OCI-LY7 (cell line): ENCODE data around the gene ZPR1. TPM values are rescaled to one million over a fixed set of nuclear protein-coding genes. Genes with fewer than 3 reads are reported as not detected.

Source experiments
- BruUV-seq: library from RNA; stranded (reverse); fragments of 400-500 nt; replicated peaks from 2 replicates; lab custom pipeline; 2021; lab: Mats Ljungman, UMichigan
- CTCF ChIA-PET: fragments of 300-600 bp; sonication (Branson Sonifier 250); formaldehyde crosslinking; loops from one replicate; lab custom pipeline; 2022; ENCODE audit warnings: antibody characterized with exemption; ENCODE audit not compliant: unreplicated experiment; lab: Charles Lee
- POLR2A ChIA-PET: fragments of 300-600 bp; sonication (Branson Sonifier 250); formaldehyde crosslinking; loops from one replicate; lab custom pipeline; 2022; ENCODE audit warnings: antibody characterized with exemption; lab: Charles Lee
- DNase-seq: peaks from one replicate; pipeline ENCODE4 v3.0.0-alpha.2; 2015; ENCODE audit warnings: low spot score
- H2AFZ ChIP-seq: fragments of 200-600 bp; sonication (generic), shearing (Covaris generic); 2 replicates; pipeline ENCODE4 v1.6.1; 2014; ENCODE audit warnings: mild to moderate bottlenecking, antibody characterized with exemption, low read length, moderate library complexity
- H3K27ac ChIP-seq: fragments of 200-600 bp; sonication (generic); 2 replicates; pipeline ENCODE4 v1.5.1; 2014; ENCODE audit warnings: mixed run types, low read depth, mild to moderate bottlenecking, moderate library complexity, low read length, inconsistent platforms; ENCODE audit not compliant: poor library complexity, severe bottlenecking
- H3K36me3 ChIP-seq: fragments of 200-600 bp; sonication (generic); 2 replicates; pipeline ENCODE4 v1.6.1; 2014; ENCODE audit warnings: mild to moderate bottlenecking, antibody characterized with exemption, low read length, moderate library complexity, mixed read lengths; ENCODE audit not compliant: insufficient read depth
- H3K4me1 ChIP-seq: fragments of 200-600 bp; sonication (generic); 2 replicates; pipeline ENCODE4 v1.5.1; 2014; ENCODE audit warnings: mild to moderate bottlenecking, low read length; ENCODE audit not compliant: insufficient read depth, poor library complexity, severe bottlenecking
- H3K4me2 ChIP-seq: fragments of 200-600 bp; sonication (generic); 2 replicates; pipeline ENCODE4 v1.6.1; 2014; ENCODE audit warnings: mild to moderate bottlenecking, low read length
- H3K4me3 ChIP-seq: fragments of 200-600 bp; sonication (generic); 2 replicates; pipeline ENCODE4 v1.5.1; 2014; ENCODE audit warnings: mild to moderate bottlenecking, low read depth, low read length; ENCODE audit not compliant: poor library complexity, severe bottlenecking
- H3K79me2 ChIP-seq: fragments of 200-600 bp; sonication (generic); 2 replicates; pipeline ENCODE4 v1.6.1; 2016; ENCODE audit warnings: low read depth, mild to moderate bottlenecking, low read length, moderate library complexity, mixed read lengths; ENCODE audit not compliant: insufficient read depth
- H3K9me2 ChIP-seq: fragments of 200-600 bp; sonication (generic); 2 replicates; pipeline ENCODE4 v1.6.1; 2016; ENCODE audit warnings: mild to moderate bottlenecking, low read length, mixed read lengths; ENCODE audit not compliant: insufficient read depth
- H3K9me3 ChIP-seq: fragments of 200-600 bp; sonication (generic); 2 replicates; pipeline ENCODE4 v1.6.1; 2014; ENCODE audit warnings: mild to moderate bottlenecking, mixed run types, low read length, mixed read lengths
- H4K20me1 ChIP-seq: fragments of 200-600 bp; sonication (generic); 2 replicates; pipeline ENCODE4 v1.6.1; 2014; ENCODE audit warnings: mild to moderate bottlenecking, antibody characterized with exemption, low read length, moderate library complexity, mixed read lengths; ENCODE audit not compliant: insufficient read depth
- EZH2phosphoT487 ChIP-seq: fragments of 200-600 bp; sonication (generic); IDR thresholded peaks from 2 replicates; pipeline ENCODE4 v1.6.1; 2018; ENCODE audit warnings: low read depth, borderline replicate concordance, mild to moderate bottlenecking, mixed run types, antibody characterized with exemption, low read length, moderate library complexity, mixed read lengths
- intact Hi-C: fragments of 100-400 bp; cut with micrococcal nuclease; formaldehyde crosslinking; loops from one replicate; pipeline ENCODE4 v1.10.0; 2022; ENCODE audit not compliant: unreplicated experiment
- total RNA-seq, 2 experiments: library from RNA; depleted of rRNA in 1 of 2; stranded (reverse); fragments of >200 nt in 1 of 2; shearing (Covaris generic) in 1 of 2; gene quantifications; 2 replicates each; pipeline ENCODE4 v1.2.3, GENCODE V29; 2014 to 2022
- TF ChIP-seq, protein P1 (sequence below): fragments of 200-600 bp; sonication (generic); conservative IDR thresholded peaks from 2 replicates; pipeline ENCODE4 v1.5.1; 2014; ENCODE audit warnings: mild to moderate bottlenecking, antibody characterized with exemption, low read length, moderate library complexity, mixed read lengths

The ZPR1 gene
- total RNA-seq, 2 experiments from 2014 or later: 57.4 to 67.5 TPM

DNA sequence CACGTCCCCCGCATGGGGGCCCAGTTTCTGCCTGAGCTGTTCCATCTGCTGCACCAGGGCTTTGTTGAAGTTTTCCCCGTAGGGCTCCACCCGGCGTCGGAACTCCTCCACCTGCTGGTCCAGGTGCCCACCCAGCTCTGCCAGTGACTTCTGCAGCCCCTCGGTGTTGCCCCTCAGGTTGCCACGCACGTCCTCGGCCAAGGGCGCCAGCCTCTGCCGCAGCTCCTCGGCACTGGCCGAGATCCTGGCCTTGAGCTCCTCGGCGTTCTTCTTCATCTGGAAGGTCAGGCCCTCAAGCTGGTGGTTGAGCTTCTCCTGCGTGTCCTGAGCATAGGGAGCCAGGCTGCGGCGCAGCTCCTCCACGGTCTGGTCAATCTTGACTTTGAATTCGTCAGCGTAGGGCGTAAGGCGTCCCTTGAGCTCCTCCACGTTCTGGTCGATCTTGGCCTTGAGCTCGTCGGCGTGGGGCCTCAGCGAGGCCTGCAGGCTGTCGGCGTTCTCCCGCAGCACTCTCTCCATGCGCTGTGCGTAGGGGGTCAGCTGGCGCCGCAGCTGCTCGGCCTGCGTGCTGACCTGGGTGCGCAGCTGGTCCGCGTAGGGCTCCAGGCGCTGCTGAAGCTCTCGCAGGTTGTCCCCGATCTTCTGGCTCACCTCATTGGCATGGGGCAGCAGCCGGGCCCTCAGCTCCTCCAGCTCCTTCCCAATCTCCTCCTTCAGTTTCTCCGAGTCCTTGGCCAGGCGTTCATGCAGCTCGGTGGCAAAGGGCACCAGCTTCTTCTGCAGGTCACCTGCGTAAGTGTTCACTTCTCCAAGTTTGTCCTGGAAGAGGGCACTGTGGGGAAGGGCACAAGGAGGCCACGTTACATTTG is 33.5 kb upstream of the ZPR1 start:
- no peak overlapping the region for H2AFZ ChIP-seq
- no peaks in the 10 kb centered on the region for H3K79me2 ChIP-seq
- TF ChIP-seq, protein P1, sequence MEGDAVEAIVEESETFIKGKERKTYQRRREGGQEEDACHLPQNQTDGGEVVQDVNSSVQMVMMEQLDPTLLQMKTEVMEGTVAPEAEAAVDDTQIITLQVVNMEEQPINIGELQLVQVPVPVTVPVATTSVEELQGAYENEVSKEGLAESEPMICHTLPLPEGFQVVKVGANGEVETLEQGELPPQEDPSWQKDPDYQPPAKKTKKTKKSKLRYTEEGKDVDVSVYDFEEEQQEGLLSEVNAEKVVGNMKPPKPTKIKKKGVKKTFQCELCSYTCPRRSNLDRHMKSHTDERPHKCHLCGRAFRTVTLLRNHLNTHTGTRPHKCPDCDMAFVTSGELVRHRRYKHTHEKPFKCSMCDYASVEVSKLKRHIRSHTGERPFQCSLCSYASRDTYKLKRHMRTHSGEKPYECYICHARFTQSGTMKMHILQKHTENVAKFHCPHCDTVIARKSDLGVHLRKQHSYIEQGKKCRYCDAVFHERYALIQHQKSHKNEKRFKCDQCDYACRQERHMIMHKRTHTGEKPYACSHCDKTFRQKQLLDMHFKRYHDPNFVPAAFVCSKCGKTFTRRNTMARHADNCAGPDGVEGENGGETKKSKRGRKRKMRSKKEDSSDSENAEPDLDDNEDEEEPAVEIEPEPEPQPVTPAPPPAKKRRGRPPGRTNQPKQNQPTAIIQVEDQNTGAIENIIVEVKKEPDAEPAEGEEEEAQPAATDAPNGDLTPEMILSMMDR: no peak
- no peak for TF ChIP-seq EZH2phosphoT487
- no peaks in the 10 kb centered on the region for H3K9me2 ChIP-seq
- H4K20me1 ChIP-seq: no peaks in the 10 kb centered on the region
- H3K4me3 ChIP-seq: no peak overlapping the region
- CTCF ChIA-PET: no interaction called here
- no peak overlapping the region for H3K27ac ChIP-seq
- H3K36me3 ChIP-seq: no peaks in the 10 kb centered on the region
- DNase-seq: no peak
- POLR2A ChIA-PET: no interaction called here
- no peaks in the 10 kb centered on the region for H3K4me1 ChIP-seq
- no peaks in the 10 kb centered on the region for H3K9me3 ChIP-seq
- intact Hi-C loops: no loop called here
- H3K4me2 ChIP-seq: no peak overlapping the region
- BruUV-seq: no TSS peak

DNA sequence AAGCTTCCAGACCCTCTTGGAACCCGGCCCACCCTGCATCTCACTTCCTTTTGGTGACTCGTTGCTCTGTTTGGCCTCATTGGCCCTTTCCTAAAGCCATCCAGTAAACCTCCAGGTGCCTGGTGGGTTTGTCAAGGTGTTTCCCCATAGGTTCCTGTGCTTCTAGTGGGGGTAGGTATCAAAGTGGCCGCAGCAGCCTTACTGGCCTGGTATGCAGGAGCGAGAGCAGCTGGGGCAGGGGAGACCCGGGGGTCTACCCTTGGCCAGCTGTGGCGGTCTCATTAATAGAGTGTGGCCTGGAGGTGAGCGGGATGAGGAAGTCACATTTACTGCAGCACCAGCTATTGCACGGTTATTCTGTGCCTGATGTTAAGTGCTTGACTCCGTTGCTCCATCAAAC is 31.2 kb upstream of the ZPR1 start:
- Histone ChIP-seq H3K4me2 (no peak overlapping the region), H3K27ac (no peak overlapping the region), H3K4me1 (no peaks in the 10 kb centered on the region), H2AFZ (no peak overlapping the region), H3K4me3 (no peak overlapping the region), H3K9me3 (no peaks in the 10 kb centered on the region), H3K36me3 (no peaks in the 10 kb centered on the region), H4K20me1 (no peaks in the 10 kb centered on the region), H3K9me2 (no peaks in the 10 kb centered on the region), H3K79me2 (no peaks in the 10 kb centered on the region)
- no TSS peak for BruUV-seq
- TF ChIP-seq, protein P1: no peak
- TF ChIP-seq EZH2phosphoT487: no peak
- intact Hi-C loops: no loop called here
- no peak for DNase-seq
- ChIA-PET POLR2A (no interaction called here), CTCF (no interaction called here)

DNA sequence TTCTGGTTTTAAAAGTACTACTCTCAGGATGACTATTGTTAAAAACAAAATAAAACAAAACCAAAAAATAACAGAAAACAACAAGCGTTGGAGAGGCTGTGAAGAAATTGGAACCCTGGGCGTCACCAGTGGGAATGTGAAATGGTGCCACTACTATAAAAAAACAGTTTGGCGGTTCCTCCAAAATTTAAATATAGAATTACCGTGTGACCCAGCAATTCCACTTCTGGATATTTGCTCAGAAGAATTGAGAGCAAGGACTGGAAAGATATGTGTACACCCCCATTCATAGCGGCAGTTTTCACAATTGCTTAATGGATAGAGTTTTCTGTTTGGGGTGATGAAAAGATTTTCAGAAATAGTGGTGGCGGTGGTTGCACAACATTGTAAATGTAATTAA is 26.7 kb upstream of the ZPR1 start:
- DNase-seq: no peak
- Histone ChIP-seq H3K9me3 (no peaks in the 10 kb centered on the region), H2AFZ (no peak overlapping the region), H4K20me1 (no peaks in the 10 kb centered on the region), H3K79me2 (no peaks in the 10 kb centered on the region), H3K4me1 (no peaks in the 10 kb centered on the region), H3K4me2 (no peak overlapping the region), H3K36me3 (no peaks in the 10 kb centered on the region), H3K4me3 (no peak overlapping the region), H3K9me2 (no peaks in the 10 kb centered on the region), H3K27ac (no peak overlapping the region)
- CTCF ChIA-PET: no interaction called here
- BruUV-seq: no TSS peak
- no peak for TF ChIP-seq EZH2phosphoT487
- TF ChIP-seq, protein P1: no peak
- POLR2A ChIA-PET: no interaction called here
- intact Hi-C loops: no loop called here
